SHP77 (cell line): ENCODE measurements around the gene NSUN7.
"Not testable (repeated sequence)": the region's sequence is repeated elsewhere in the genome, so short reads cannot be mapped to it uniquely, and the experiment has no call there.

Experiments used
- DNase-seq, 2 experiments: peaks; one replicate each; lab custom pipeline; 2025; lab: John Stamatoyannopoulos, UW

The NSUN7 gene

DNA sequence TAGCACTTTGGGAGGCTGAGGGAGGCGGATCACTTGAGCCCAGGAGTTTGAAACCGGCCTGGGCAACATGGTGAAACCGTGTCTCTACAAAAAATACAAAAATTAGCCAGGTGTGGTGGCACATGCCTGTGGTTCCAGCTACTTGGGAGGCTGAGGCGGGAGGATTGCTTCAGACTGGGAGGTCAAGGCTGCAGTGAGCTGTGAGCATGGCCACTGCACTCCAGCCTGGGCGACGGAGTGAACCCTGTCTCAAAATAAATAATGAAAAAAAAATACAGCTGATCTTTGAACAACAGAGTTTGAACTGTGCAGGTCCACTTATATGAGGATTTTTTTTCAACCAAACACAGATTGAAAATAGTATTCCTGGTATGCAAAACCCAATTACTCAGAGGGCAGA lies 67.4 kb downstream of the NSUN7 start:
- DNase-seq, result not testable (repeated sequence)

DNA sequence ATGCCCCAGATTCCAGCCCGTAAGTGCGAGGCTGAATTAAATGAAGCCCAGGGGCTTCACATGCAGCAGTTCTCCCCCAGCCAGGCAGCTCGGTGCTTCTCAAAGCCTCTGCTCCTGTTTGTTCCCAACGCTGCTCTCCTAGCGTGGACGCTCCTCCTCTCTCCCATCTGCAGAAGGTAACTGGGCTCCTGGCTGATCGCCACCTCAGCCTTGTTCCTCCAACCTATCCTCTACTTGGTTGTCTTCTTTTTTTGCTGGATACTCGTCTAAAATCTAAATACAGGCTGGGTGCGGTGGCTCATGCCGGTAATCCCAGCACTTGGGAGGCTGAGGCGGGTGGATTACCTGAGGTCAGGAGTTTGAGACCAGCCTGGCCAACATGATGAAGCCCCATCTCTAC lies 70.3 kb downstream of the NSUN7 start:
- no peak for DNase-seq

DNA sequence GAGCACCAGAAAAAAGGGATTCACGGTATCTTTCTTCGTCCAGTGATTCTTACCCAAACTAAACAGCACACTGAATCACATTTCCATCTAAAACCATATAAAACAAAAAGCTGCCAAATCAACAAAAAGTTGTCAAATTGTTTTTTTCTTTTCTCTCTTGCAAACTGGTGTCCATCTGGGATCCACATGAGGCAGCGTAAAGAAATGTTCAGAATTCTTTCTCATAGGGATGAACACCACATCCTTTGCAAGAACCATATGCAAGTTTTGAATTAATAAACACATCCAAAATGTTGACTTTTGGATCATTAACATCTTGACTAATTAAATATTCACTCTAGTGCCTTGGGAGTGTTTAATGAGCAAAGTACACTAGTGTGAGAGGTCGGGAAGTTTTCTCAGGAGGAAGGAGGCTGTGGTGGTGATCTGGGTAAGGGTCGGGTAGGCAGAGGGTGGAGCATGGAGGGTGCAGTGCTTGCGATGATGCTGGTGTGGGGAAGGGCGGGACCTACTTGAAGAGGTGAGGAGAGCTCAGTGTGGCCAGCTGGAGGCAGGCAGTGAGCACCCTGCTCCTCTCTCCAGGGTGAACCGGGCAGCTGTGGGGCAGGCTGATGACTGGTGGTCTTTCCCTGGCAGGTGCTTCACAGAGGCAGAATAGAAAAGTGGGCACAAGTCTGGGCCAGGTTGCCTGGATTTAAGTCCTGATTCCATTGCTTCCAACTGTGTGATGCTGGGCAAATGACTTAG lies 72.8 kb downstream of the NSUN7 start:
- no peak for DNase-seq

GRCh38 chr4:40825014-40825838 lies 75.5 kb downstream of the NSUN7 start:
- DNase-seq, result no peak

- no peak for DNase-seq
These were observed 77.1 kb downstream of the NSUN7 start for GRCh38 chr4:40826821-40827220.

DNA sequence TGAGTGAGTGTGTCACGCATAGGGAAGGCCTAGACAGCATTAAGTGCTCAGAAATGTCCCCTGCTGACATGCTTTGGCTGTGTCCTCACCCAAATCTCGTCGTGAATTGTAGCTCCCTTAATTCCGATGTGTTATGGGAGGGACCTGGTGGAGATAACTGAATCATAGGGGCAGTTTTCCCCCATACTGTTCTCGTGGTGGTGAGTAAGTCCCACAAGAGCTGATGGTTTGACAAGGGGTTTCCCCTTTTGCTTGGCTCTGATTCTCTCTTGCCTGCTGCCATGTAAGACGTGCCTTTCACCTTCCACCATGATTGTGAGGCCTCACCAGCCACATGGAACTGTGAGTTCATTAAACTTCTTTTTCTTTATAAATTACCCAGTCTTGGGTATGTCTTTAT lies 78.0 kb downstream of the NSUN7 start:
- DNase-seq, result no peak

DNA sequence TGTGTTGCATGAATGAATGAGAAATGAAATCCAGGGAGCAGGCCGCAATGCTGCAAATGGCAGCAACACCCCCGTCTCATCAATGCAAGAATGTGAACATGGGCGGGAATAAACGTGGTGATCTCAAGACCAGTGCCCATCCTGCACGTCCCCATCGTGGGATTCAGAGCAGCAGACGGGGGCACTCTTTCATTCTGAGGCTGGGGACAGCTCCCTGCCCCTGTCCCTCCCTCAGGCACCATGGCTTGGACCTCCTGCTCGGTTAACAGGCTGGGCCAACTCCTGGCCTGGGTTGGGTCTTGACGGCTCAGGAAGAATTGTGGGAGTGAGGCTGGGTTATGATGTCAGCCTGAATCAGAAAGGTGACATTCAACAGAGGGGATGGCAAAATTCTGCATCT lies 78.9 kb downstream of the NSUN7 start:
- DNase-seq, result no peak

- no peak for DNase-seq
These were observed 79.8 kb downstream of the NSUN7 start for GRCh38 chr4:40829586-40829985.

DNA sequence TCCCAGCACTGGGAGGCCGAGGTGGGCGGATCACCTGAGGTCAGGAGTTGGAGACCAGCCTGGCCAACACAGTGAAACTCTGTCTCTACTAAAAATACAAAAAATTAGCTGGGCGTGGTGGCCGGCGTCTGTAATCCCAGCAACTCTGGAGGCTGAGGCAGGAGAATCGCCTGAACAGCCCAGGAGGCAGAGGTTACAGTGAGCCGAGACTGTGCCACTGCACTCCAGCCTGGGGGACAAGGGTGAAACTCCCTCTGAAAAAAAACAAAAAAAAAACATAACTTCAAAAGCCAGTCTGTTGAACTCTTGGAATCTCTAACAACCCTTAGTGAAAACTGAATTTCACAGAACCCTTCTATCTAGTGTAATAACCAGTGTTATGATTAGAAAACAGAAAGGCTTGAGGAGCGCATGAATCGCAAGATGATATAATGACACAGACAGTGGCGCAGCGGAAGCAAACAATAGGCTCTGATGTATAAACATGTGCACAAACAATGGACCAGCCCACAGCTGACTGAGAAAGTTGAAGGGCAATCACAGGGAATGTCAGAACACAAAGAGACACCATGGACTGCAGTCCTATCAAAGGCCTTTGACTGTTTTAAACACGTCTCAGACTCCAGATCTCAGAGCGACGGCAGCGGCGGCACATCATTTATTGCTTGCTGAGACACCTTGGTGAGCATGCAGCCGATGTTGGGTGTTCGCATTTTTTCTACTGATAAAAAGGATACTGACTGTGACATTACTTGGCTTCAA lies 81.6 kb downstream of the NSUN7 start:
- no peak for DNase-seq

DNA sequence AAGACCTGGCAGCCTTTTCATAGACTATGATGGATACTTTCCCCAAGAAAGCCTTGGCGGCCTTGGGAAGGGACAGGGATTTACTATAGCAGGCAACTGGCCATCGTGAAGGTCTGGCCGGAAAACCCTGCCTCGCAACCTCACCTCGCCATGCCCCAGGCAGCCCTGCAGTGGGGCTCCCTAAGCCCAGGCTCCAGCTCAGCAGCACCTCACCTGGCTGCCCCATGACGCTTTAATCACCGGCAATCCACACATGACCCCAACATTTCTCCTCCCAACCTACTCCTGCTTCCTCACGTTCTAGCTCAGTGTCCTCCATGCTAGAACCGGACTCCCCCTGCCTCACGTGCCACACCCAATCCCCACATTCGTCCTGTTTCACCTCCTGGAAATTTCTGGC lies 82.4 kb downstream of the NSUN7 start:
- DNase-seq, result no peak

DNA sequence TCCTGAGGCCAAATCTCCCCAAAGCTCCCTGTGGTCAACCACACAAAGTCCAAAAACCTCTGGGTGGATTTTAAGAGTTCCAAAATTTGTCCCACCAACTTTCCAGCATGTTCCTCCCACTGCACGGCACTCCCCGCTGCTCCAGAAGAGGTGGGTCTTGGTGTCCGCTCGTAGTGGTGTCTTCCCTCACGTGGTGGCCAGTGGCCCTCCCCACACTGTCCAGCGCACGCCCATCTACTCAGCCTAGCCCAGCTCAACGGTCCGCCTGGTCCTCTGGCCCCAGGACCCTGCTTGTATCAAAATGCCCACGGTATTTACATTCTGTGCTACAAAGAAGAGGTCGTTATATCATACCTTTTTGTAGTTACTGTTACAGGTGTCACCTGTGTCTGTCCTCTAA lies 83.5 kb downstream of the NSUN7 start:
- no peak for DNase-seq

DNA sequence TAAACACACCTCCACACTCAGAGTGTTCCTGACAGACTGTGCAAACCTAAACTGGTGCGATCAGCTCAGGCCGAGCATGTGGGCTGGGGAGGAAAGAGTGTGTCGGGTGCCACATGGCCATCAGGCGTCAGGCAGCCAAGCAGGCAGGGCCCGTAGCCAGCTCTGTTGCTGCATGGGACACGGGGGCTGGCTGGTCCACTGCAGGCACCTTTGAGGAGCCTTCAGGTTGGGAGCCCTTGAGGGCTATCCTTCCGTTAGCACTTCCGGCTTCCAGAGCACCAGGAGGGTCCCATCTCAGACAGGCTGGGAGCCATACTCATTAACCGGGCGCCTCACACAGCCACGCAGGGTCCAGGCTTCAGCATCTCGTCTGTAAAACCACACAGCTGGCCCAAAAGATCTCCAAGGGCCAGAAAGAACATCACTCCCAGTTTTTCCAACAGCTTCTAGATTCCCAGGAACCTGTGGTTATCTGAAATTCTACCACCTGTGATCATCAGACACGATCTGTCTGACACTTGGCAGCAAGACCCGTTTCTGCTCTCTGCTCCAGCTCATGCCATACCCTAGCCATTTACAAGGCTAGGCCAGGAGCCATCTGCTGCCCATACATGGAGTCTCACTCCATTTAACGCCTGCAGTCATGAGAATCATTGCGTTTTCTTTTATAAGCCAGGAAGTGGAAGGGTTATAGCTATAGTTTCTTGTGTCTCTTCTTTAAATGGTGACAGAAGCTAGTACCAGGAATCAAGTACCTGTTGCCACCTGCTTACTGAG lies 87.5 kb downstream of the NSUN7 start:
- no peak for DNase-seq

GRCh38 chr4:40838742-40839141 lies 89.0 kb downstream of the NSUN7 start:
- no peak for DNase-seq

GRCh38 chr4:40840255-40840984 lies 90.7 kb downstream of the NSUN7 start:
- no peak for DNase-seq

GRCh38 chr4:40840985-40841571 lies 91.3 kb downstream of the NSUN7 start:
- DNase-seq, result peak; percentile 69 to 71

- DNase-seq, result no peak
These were observed 92.6 kb downstream of the NSUN7 start for GRCh38 chr4:40842318-40842717.

- DNase-seq, result no peak
These were observed 93.1 kb downstream of the NSUN7 start for GRCh38 chr4:40842725-40843423.

GRCh38 chr4:40843696-40844095 lies 93.9 kb downstream of the NSUN7 start:
- DNase-seq, result peak in 1 of 2 experiments; percentile 4

GRCh38 chr4:40844261-40844660 lies 94.5 kb downstream of the NSUN7 start:
- DNase-seq, result no peak

DNA sequence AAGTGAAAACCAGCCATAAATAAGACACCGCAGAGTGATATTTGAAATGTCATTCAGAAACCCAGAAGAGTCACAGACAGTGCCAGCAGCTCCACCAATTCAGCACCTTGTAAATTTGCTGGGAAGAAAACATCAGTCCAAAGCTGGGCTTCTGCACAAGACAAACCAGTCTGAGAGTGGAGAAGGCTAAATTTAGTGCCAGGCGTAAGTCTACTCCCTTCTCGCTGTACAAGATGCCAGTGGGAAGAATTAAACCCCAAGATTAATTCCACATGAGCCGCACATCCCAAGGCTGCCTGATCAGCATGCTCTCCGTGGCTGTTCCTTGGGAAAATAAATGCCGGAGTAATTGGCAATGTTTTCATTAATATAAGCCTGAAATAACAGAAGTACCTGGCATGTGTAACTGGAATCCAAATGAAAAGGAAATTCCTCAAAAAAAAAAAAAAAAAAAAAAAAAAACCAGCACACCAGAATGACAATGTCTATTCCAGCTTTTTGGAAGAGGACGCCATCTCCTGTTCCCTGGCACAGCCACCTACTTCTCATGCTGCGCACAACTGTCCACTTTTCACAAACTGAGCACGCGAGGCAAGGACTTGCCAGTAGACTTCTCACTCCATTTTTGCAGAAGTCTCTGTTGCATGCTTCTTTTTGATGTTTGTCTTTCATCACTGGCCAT lies 95.5 kb downstream of the NSUN7 start:
- no peak for DNase-seq
